Measurements from ENCODE around the gene RHNO1. TPM values are rescaled to one million over a fixed set of nuclear protein-coding genes. Genes with fewer than 3 reads are reported as not detected.

The RHNO1 gene
- total RNA-seq, 3 donors from 2014 or later (not counting 1 experiment from before 2014, with no cell fraction given) = 9.2 to 13.6 (median 9.4) TPM

GRCh38 chr12:2856051-2856450 lies 21.0 kb upstream of the RHNO1 start:
- Mint-ChIP-seq H3K36me3 (no peaks in the 10 kb centered on the region), H3K4me3 (no peak overlapping the region), H3K9me3 (no peaks in the 10 kb centered on the region), H3K27ac (no peak overlapping the region), H3K4me1 (peaks cover 0 to 5% of the 10 kb centered on the region in 2 donors), H3K27me3 (ENCODE audit: low read depth in 2 of 2) (no peaks in the 10 kb centered on the region)
- DNase-seq (no peak), ATAC-seq (no peak)
- H3K27me3 ChIP-seq (ENCODE audit: control insufficient read depth, insufficient read depth, low read length) = no peaks in the 10 kb centered on the region
- H3K27ac ChIP-seq (ENCODE audit: low read length) = no peak overlapping the region
- intact Hi-C loops (cut with micrococcal nuclease) = no loop called here
- TF ChIP-seq CTCF (IDR thresholded peaks at IDR 0.05) = no peak
- WGBS (ENCODE audit: insufficient coverage) = 97% methylated on average over 3 of the region's 3 CpGs
- H3K36me3 ChIP-seq (ENCODE audit: control insufficient read depth, insufficient read depth, low read length) = peaks cover 6% of the 10 kb centered on the region
- H3K4me3 ChIP-seq (ENCODE audit: low read length) = no peak overlapping the region
- no peaks in the 10 kb centered on the region for H3K9me3 ChIP-seq (ENCODE audit: control insufficient read depth, insufficient read depth, low read length)
- H3K4me1 ChIP-seq (ENCODE audit: control insufficient read depth, insufficient read depth, low read length) = peaks cover 3% of the 10 kb centered on the region

GRCh38 chr12:2857021-2857431 lies 20.0 kb upstream of the RHNO1 start, which contains the start of gene TEX52:
Gene TEX52 (minus strand): TSS chr12:2857039. CDS start chr12:2857026, 13 bp downstream.
- H3K27ac Mint-ChIP-seq = no peak within 1 kb of the TSS
- DNase-seq (no peak), ATAC-seq (no peak)
- no peak within 1 kb of the TSS for H3K4me3 Mint-ChIP-seq
- no peak for TF ChIP-seq CTCF (IDR thresholded peaks at IDR 0.05)
- Histone ChIP-seq H3K36me3 (ENCODE audit: control insufficient read depth, insufficient read depth, low read length) (peaks cover 6% of the 10 kb centered on the region), H3K9me3 (ENCODE audit: control insufficient read depth, insufficient read depth, low read length) (no peaks in the 10 kb centered on the region), H3K4me1 (ENCODE audit: control insufficient read depth, insufficient read depth, low read length) (peaks cover under 1% of the 10 kb centered on the region), H3K27ac (ENCODE audit: low read length) (no peak within 1 kb of the TSS), H3K4me3 (ENCODE audit: low read length) (no peak within 1 kb of the TSS), H3K27me3 (ENCODE audit: control insufficient read depth, insufficient read depth, low read length) (no peaks in the 10 kb centered on the region)
- 91% methylated on average over 3 of the region's 3 CpGs for WGBS (ENCODE audit: insufficient coverage)
- no peaks in the 10 kb centered on the region for H3K9me3 Mint-ChIP-seq
- peaks cover 0 to 5% of the 10 kb centered on the region in 2 donors for H3K4me1 Mint-ChIP-seq
- H3K36me3 Mint-ChIP-seq = no peaks in the 10 kb centered on the region
- intact Hi-C loops (cut with micrococcal nuclease) = no loop called here
- no peaks in the 10 kb centered on the region for H3K27me3 Mint-ChIP-seq (ENCODE audit: low read depth in 2 of 2)

GRCh38 chr12:2857576-2857975 lies 19.4 kb upstream of the RHNO1 start:
- Histone ChIP-seq H3K27ac (ENCODE audit: low read length) (no peak overlapping the region), H3K4me3 (ENCODE audit: low read length) (no peak overlapping the region), H3K27me3 (ENCODE audit: control insufficient read depth, insufficient read depth, low read length) (no peaks in the 10 kb centered on the region), H3K9me3 (ENCODE audit: control insufficient read depth, insufficient read depth, low read length) (no peaks in the 10 kb centered on the region), H3K36me3 (ENCODE audit: control insufficient read depth, insufficient read depth, low read length) (peaks cover 6% of the 10 kb centered on the region), H3K4me1 (ENCODE audit: control insufficient read depth, insufficient read depth, low read length) (no peaks in the 10 kb centered on the region)
- intact Hi-C loops (cut with micrococcal nuclease) = no loop called here
- H3K9me3 Mint-ChIP-seq = no peaks in the 10 kb centered on the region
- DNase-seq (no peak), ATAC-seq (no peak)
- H3K27me3 Mint-ChIP-seq (ENCODE audit: low read depth in 2 of 2) = no peaks in the 10 kb centered on the region
- no peak for TF ChIP-seq CTCF (IDR thresholded peaks at IDR 0.05)
- peaks cover 0 to 5% of the 10 kb centered on the region in 2 donors for H3K4me1 Mint-ChIP-seq
- WGBS (ENCODE audit: insufficient coverage) = 94% methylated on average over 7 of the region's 7 CpGs
- H3K4me3 Mint-ChIP-seq = no peak overlapping the region
- H3K27ac Mint-ChIP-seq = no peak overlapping the region
- no peaks in the 10 kb centered on the region for H3K36me3 Mint-ChIP-seq

- no peak overlapping the region for H3K27ac Mint-ChIP-seq
- Histone ChIP-seq H3K9me3 (ENCODE audit: control insufficient read depth, insufficient read depth, low read length) (no peaks in the 10 kb centered on the region), H3K27me3 (ENCODE audit: control insufficient read depth, insufficient read depth, low read length) (no peaks in the 10 kb centered on the region), H3K4me3 (ENCODE audit: low read length) (no peak overlapping the region), H3K4me1 (ENCODE audit: control insufficient read depth, insufficient read depth, low read length) (no peaks in the 10 kb centered on the region), H3K27ac (ENCODE audit: low read length) (no peak overlapping the region), H3K36me3 (ENCODE audit: control insufficient read depth, insufficient read depth, low read length) (peaks cover 6% of the 10 kb centered on the region)
- no peaks in the 10 kb centered on the region for H3K9me3 Mint-ChIP-seq
- TF ChIP-seq CTCF (IDR thresholded peaks at IDR 0.05) = no peak
- H3K4me1 Mint-ChIP-seq = peaks cover 0 to 5% of the 10 kb centered on the region in 2 donors
- H3K27me3 Mint-ChIP-seq (ENCODE audit: low read depth in 2 of 2) = no peaks in the 10 kb centered on the region
- no peak overlapping the region for H3K4me3 Mint-ChIP-seq
- intact Hi-C loops (cut with micrococcal nuclease) = no loop called here
- WGBS (ENCODE audit: insufficient coverage) = 95% methylated on average over 2 of the region's 2 CpGs
- no peak for ATAC-seq
- no peaks in the 10 kb centered on the region for H3K36me3 Mint-ChIP-seq
- no peak for DNase-seq
Measured at GRCh38 chr12:2858334-2858733, 18.7 kb upstream of the RHNO1 start.

All from natural killer cell (primary cell).